Activated CD4-positive, alpha-beta T cell treated with anti-CD3 and anti-CD28 coated beads, Interleukin-2, amount 50 U/mL, for 16 hours (primary cell): ENCODE measurements around the gene MLIP.
"Not testable (repeated sequence)": the region's sequence is repeated elsewhere in the genome, so short reads cannot be mapped to it uniquely, and the experiment has no call there.

Source experiments
- DNase-seq: peaks from one replicate; pipeline ENCODE4 v3.0.0-alpha.2; 2020

MLIP gene

GRCh38 chr6:54111341-54112045, at the start of gene MLIP:
MLIP (plus strand) TSS chr6:54111443; CDS start chr6:54111480, 37 bp downstream.
- no peak for DNase-seq

GRCh38 chr6:54063228-54063539, 48.1 kb upstream of the MLIP start:
- no peak for DNase-seq

GRCh38 chr6:54068694-54069093, 42.5 kb upstream of the MLIP start:
- no peak for DNase-seq

GRCh38 chr6:54070025-54070424, 41.2 kb upstream of the MLIP start:
- no peak for DNase-seq

- no peak for DNase-seq
Measured at GRCh38 chr6:54071821-54072340, 39.4 kb upstream of the MLIP start.

GRCh38 chr6:54072635-54073313, 38.5 kb upstream of the MLIP start:
- DNase-seq, result no peak

- DNase-seq, result no peak
Measured at GRCh38 chr6:54073487-54073886, 37.8 kb upstream of the MLIP start.

GRCh38 chr6:54074109-54074508, 37.1 kb upstream of the MLIP start:
- DNase-seq, result no peak

GRCh38 chr6:54074578-54075195, 36.6 kb upstream of the MLIP start:
- no peak for DNase-seq

GRCh38 chr6:54076159-54076789, 35.0 kb upstream of the MLIP start:
- no peak for DNase-seq

- not testable (repeated sequence) for DNase-seq
Measured at GRCh38 chr6:54081499-54081898, 29.7 kb upstream of the MLIP start.

- no peak for DNase-seq
Measured at GRCh38 chr6:54083287-54083686, 28.0 kb upstream of the MLIP start.

- no peak for DNase-seq
Measured at GRCh38 chr6:54084231-54084630, 27.0 kb upstream of the MLIP start.

GRCh38 chr6:54085047-54085446, 26.2 kb upstream of the MLIP start:
- no peak for DNase-seq

GRCh38 chr6:54085541-54085940, 25.7 kb upstream of the MLIP start:
- no peak for DNase-seq

- DNase-seq, result no peak
Measured at GRCh38 chr6:54086439-54086838, 24.8 kb upstream of the MLIP start.

- DNase-seq, result no peak
Measured at GRCh38 chr6:54087721-54088120, 23.5 kb upstream of the MLIP start.

- DNase-seq, result no peak
Measured at GRCh38 chr6:54093326-54093948, 17.8 kb upstream of the MLIP start.

- DNase-seq, result no peak
Measured at GRCh38 chr6:54094293-54094692, 16.9 kb upstream of the MLIP start.

GRCh38 chr6:54094786-54095185, 16.5 kb upstream of the MLIP start:
- DNase-seq, result no peak

- DNase-seq, result no peak
Measured at GRCh38 chr6:54095723-54096122, 15.5 kb upstream of the MLIP start.

GRCh38 chr6:54096811-54097210, 14.4 kb upstream of the MLIP start:
- DNase-seq, result no peak

- no peak for DNase-seq
Measured at GRCh38 chr6:54097753-54098152, 13.5 kb upstream of the MLIP start.
